DMS114 treated with DMSO at 0.1 percent for 48 hours (cell line): ENCODE data around the gene FAS.

Experiments used
- DNase-seq: peaks from one replicate; lab custom pipeline; 2025; ENCODE audit not compliant: unreplicated experiment; lab: John Stamatoyannopoulos, UW

FAS gene

DNA sequence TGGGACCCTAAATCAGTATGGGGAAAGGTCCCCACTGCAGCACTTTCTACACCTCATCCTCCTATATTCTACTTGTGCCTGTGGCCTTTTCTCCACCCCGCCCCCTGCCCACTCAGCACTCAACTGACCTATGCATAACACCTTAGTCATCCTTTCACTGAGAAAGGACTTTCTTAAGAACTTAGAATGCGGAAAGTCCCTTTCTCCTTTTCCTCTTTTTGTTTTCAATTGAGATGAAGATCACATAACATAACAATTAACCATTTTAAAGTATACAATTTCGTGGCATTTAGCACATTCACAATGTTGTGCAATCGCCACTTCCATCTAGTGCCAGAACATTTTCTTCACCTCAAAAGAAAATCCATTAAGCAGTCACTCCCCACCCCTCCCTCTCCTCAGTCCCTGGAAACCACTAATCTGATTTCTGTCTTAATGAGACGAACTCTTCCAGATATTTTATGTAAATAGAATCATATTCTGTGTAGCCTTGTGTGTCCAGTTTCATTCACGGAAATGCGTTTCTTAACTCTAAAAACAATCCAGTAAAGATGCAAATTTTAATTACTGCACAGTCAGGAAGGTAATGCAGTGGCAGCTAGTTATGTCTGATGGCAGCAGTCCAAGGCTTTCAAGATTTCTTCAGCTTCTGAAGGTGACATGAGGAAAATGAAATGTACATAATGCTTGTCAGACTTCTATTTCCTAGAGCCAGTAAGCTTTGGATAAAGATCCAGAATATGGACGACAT lies 41.7 kb downstream of the FAS start:
- no peak for DNase-seq

DNA sequence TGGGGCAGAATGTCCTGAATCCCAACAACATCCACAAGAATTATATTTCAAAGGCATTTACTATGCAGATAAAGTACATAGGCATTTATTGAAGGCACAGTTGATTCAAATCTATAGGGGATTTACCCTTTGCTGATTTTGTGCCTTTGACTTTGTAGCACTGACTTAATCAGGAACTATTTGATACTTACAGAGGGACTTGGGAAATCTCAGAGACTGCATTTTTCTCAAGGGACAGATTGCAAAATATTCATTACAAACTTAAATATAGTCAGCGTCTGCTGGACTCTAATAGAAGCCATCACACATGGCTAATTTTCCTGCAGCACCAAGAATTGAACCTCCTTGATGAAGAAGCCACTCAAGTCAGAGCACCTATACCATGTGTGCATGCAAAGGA lies 44.9 kb downstream of the FAS start:
- DNase-seq: no peak

DNA sequence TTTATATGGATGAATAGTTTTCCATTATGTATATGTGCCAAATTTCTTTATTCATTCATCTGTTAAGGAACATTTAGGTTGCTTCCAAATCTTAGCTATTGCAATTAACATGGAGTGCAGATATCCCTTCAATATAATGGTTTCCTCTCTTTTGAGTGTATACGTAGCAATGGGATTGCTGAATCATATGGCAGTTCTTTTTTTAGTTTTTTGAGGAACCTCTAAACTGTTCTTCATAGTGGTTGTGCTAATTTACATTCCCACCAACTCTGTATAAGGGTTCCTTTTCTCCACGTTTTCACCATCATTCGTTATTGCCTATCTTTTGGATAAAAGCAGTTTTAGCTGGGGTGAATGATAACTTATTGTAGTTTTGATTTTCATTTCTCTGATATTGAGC lies 46.5 kb downstream of the FAS start:
- DNase-seq: no peak

DNA sequence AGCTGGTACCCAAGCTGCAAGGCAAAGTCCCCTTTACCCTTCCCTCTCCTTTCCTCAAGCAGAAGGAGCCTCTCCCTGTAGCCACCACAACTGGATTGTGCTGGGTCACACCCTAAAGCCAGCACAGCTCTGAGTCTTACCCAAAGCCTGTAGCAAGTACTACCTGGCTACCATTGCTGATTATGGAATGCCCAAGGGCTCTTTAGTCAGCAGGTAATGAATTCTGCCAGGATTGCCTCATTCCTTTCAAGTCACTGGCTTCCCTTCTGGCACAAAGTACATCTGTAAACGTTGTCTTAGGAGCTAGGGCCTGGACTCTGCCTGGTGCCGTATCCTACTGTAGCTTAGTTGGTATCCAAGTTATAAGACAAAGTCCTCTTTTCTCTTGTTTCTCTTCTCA lies 52.0 kb downstream of the FAS start:
- no peak for DNase-seq

DNA sequence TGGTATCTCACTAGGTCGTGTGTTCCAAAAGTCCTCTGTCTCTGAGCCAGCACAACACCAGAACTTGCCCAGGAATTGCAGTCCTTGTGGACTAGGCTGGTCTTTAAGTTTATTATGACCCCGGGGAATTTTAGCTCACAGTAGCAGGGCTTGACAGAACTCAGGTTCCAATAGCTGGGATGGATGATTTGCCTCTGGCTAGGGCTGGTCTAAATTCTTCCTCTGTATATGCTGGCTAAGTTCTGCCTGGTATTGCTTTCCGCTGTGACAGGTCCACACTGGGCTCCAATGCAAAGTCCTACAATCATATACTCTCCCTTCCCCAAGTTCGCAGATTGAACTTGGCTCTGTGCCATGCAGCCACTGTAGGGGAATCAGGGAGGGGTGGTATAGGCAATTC lies 52.5 kb downstream of the FAS start:
- DNase-seq: no peak

DNA sequence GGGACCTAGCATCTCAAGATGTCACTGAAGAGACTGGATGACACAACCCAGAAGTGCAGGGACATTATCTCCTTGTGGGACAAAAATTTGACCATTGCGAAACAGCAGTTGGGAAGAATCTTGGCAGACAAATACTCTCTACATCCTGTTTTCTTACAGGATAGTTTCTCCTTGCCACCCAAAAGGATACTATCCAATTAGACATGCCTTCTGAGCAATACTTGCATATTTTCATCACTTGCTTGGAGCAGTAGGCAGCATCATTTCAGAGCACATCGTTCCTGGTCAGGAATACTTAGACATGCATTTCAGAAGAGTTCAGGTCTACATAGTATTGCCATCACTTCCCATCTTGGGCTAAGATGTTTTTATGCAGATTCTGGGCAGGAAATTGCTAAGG lies 56.8 kb downstream of the FAS start:
- no peak for DNase-seq

DNA sequence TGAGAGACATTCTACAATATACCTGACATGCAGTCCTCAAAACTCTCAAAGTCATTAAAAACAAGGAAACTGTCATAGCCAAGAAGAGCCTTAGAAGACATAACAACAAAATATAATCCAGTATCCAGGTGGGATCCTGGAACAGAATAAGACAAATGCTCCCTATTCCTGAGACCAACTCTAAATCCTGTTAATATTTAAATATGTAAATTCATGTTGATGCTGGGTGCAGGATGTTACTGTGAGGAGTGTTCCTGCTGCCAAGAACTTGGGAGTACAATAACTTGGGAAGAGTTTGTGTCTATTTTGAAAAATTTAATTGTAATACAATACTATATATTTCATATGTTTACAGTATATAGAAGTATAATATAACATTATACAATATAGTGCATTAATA lies 61.0 kb downstream of the FAS start:
- no peak for DNase-seq

DNA sequence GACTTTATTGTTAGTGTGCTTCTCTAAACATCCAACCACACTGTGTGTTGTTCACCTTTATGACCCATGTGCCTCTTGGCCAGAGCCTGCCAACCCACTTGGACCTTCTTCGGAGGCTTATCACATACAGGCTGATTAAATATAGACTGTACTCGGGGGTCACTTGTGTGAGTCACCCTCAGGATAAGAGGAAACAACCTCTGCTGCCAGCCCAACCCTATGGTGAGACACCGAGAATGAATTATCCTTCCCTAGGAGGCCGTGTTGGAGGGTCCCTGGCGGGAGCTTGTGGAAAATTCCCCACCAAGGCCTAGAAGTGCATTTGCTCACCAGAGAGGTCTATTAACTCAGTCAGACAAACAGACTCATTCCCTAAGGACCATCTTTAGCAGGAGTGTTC lies 63.0 kb downstream of the FAS start:
- DNase-seq: no peak

DNA sequence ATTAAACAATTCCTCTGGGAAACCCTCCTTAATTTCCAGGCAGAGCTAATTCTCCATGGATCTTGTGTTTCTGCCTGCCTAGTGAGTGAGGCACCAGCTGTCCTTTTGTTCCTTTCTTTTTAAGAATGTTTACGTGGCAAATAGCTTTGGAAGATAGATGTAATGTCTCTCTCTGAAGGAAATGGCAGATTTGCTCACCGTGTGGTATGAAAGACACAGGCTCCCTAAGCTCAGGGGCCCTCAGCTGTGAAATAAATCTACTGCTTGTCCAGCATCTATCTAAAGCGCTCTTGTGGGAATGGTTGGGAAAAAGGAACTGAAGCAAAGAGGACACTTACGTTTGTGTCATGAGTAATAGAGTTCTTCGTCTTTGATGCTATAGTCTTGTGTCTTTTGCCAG lies 64.6 kb downstream of the FAS start:
- DNase-seq: no peak

DNA sequence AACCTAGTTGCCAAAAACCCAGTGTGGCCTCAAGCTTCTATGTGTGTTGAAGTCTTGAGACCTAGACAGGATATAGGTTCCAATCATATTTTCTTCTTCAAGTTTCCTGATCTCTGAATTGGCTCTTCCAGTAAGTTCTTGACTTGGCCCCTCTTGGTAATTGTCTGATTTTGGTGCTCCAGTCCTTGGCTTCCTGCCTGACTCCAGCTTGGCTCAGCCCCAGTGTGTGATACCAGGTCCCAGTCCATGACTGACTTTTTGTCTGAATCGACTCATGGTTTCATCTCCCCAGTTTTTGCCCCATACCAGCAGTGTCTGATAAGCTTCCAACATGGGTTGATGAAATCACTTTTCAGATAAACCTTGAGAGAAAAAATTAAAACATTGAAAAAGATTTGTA lies 72.3 kb downstream of the FAS start:
- DNase-seq: no peak

DNA sequence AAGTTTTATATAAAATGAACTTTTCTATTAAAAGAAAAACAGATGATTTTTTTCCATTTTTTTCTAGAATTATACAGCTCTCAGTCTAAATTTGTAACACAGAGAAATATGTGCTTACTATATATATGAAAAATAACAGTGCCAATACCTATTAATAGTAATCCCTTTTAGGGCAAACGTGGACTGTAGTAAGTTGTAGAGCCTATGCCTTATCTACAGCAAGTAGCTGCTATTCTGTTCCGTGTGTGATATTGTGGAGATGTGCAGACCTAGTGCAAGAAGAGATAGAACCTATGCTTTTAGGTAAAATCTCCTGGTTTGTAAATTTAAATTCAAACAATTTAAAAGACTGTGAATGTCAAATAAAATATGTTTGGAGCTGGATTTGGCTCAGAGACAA lies 72.9 kb downstream of the FAS start:
- no peak for DNase-seq

DNA sequence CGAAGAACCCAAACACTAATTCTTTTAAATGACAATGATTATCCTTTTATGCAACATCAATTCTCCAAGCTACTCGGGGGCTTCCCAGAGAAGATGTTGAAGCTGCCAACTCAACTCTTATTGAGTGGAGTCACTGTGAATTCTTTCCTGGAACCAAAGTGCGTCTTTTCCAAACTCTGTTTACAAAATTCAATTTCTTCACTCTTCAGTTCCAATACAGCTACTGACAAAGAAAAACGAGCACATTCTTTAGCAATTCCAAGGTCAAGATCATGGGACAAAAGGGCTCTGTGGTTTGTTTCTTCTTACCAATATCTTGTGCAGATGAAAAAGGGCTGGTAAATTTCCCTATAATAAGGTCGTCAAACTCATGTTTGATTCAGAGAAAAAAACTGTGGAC lies 74.2 kb downstream of the FAS start:
- no peak for DNase-seq
